ENCODE data around the gene CFDP1. TPM values are rescaled to one million over a fixed set of nuclear protein-coding genes. Genes with fewer than 3 reads are reported as not detected.
A peak's percentile ranks its signal among the peaks of the same experiment; 100 is the strongest.

Gene CFDP1
- total RNA-seq, 1 experiment from 2014 or later, result 21.2 TPM

DNA sequence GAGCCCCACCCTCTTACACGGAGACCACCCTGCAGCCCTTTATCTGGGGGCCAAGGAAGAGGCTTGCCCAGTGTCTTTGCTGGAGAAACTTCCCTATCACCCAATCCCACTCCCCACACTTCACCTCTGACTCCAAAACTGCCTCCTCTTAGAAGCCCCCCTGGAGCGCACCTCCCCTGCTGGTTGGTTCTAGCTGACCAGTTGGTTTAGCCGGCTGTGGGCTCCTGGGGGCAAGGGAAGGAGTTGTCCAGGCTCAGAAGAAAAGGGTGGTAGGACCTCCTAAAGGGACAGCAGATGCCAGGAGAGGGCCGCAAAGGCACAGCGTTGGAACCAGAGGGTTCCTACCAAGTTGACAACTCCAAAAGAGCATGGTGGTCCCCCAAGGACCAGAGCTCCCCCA is 183.9 kb downstream of the CFDP1 start:
- Histone ChIP-seq H3K4me3 (no peak overlapping the region; the same call in 1 of the 2 replicates), H3K27me3 (no peaks in the 10 kb centered on the region), H3K9me3 (no peaks in the 10 kb centered on the region), H3K36me3 (peaks cover 3% of the 10 kb centered on the region; the same call in 1 of the 2 replicates)
- DNase-seq, result no peak

DNA sequence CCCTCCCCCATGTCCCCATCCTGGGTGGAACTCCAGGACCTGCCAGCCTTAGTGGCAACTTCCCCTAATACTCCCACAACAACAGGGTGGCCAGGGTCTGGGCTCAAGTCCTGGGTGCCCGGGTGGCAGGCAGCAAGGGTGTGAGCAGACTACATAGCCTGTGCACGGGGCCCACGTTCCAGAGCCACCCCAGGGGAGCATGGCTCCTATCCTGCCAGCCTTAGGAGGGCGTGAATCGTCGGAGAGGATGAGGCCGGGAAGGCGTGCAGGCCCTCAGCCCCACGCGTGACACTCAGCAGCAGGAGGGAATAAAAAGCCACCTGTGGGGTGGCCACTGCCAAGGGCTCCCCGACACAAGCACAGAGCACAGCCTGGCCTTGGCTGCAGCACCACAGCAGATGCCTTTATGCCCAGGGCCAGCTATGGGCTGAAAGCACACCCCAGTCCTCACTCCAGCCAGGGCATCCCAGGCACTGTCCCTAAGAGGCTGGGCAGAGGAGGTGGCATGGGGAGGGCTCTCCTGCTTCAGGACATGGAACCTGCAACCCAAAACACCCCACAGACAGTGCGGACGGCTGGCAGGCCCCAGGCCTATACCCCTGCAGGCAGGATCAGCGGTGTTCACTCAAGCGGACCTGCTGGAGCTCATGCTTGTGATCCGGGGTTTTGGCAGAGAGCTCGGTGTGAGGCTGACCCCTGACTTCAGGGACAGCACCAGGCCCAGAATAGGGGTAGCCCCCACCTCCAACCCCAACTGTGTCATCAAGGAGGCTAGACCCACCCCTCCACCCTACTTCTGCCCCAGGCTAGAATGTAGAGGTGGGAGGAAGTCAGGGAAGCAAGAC is 184.5 kb downstream of the CFDP1 start:
- H3K4me3 ChIP-seq, result no peak overlapping the region
- H3K9me3 ChIP-seq, result no peaks in the 10 kb centered on the region
- DNase-seq, result no peak
- no peaks in the 10 kb centered on the region for H3K27me3 ChIP-seq
- H3K36me3 ChIP-seq, result peaks cover 5% of the 10 kb centered on the region; the same call in 1 of the 2 replicates

- Histone ChIP-seq H3K4me3 (no peak overlapping the region), H3K27me3 (no peaks in the 10 kb centered on the region), H3K36me3 (peaks cover 5% of the 10 kb centered on the region; the same call in 1 of the 2 replicates), H3K9me3 (no peaks in the 10 kb centered on the region)
- DNase-seq, result no peak
Observed at GRCh38 chr16:75248142-75248535, 185.2 kb downstream of the CFDP1 start.

DNA sequence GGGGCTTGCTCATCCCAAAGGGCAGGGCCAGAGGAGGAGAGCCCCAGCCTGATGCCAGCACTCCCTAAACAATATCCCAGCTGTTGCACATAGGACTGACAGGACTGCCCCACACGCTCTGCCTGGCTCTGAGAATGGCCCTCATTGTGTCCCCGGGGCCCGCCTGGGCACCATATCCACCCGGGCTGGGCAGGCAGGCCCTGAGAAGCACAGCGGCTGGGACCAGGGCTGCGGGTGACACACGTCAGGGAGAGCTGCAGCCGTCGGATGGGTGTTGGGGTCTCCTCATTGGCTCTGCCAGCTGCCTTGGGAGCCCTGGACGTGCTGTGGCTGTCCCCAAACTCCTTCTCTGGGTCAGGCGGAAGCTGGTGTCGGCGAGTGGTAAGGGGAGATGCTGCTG is 186.1 kb downstream of the CFDP1 start:
- H3K9me3 ChIP-seq, result no peaks in the 10 kb centered on the region
- no peak overlapping the region for H3K4me3 ChIP-seq
- peaks cover 5% of the 10 kb centered on the region; the same call in 1 of the 2 replicates for H3K36me3 ChIP-seq
- H3K27me3 ChIP-seq, result no peaks in the 10 kb centered on the region
- no peak for DNase-seq

DNA sequence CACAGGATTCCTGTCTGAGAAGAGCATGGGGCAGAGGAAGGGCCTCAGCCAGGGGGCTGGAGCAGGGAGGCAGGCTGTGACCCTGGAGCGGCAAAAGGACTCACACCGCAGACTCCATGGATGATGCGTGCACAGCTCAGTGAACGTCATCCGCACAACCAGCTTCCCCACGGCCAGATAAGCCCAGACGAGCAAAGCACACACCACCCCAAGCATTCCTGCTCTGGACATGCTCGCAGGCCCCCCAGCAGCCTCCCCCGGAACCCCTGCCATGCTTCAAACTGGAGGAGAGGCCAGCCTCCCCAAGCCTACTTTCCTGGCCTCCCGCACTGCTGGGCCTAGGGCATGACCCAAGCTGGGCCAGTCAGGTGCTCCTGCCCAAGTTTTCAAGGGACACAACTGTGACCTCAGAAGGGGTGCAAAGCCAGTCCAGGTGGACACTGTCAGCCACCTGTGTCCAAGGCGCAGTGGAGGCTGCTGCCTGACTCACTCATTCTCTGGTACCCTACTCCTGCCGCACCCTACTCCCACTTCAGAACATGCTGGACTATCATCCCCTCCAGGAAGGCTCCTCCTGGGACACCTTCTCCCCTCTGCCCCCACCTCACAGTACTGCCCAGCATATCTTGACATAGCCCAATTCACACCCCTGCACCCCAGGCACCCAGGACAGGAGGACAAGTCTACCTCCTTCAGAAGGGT is 186.6 kb downstream of the CFDP1 start:
- Histone ChIP-seq H3K9me3 (no peaks in the 10 kb centered on the region), H3K4me3 (no peak overlapping the region)
- DNase-seq, result no peak

DNA sequence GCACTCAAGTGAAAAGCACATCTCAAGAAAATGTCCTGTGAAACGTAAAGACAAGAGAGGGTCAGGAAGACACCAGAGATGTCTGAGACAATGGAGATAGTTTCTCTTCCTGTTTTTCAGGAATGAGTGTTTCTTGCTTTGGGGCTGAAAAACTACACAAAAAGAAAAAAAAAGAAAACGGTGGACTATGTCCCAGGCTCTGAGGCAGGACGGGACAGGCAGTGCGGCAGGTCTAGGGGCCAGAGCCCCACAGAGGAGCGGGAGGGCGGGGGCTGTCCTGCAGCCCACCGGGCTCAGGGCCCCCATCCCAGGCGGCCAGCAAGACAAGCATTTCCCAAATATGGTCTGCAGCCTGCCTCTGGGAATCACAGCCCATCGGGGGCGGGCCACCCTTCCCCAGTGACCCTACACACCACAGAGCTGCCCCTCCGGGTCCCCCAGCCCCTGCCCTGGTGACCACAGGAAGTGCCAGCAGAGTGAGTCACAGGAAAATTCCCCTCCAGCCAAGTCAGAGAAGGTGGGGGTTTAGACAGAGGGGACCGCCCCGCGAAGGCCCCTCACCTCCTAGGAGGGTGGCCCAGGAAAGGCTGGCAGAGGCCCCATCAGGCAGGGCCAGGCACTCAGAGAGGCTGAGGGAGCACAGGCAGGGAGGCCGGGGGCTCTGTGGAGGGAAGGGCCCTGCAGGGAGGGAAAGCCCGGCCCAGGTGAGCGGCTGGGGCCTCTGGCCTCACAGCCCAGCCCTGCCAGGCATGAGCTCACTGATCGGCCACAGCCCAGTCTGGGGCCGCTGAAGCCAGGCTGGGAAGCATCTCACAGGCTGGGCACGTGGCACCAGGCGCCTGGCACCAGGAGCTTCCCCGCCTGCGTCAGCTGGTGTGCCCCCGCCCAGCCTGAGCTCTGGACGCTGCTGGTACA is 188.2 kb downstream of the CFDP1 start:
- Histone ChIP-seq H3K36me3 (peaks cover 6% of the 10 kb centered on the region), H3K9me3 (no peaks in the 10 kb centered on the region), H3K27me3 (no peaks in the 10 kb centered on the region), H3K4me3 (no peak overlapping the region)
- peak; percentile 96 for DNase-seq

More for the DNA sequence above, 186.6 kb downstream of the CFDP1 start:
- Histone ChIP-seq H3K36me3 (peaks cover 5% of the 10 kb centered on the region; the same call in 1 of the 2 replicates), H3K27me3 (no peaks in the 10 kb centered on the region)

DNA sequence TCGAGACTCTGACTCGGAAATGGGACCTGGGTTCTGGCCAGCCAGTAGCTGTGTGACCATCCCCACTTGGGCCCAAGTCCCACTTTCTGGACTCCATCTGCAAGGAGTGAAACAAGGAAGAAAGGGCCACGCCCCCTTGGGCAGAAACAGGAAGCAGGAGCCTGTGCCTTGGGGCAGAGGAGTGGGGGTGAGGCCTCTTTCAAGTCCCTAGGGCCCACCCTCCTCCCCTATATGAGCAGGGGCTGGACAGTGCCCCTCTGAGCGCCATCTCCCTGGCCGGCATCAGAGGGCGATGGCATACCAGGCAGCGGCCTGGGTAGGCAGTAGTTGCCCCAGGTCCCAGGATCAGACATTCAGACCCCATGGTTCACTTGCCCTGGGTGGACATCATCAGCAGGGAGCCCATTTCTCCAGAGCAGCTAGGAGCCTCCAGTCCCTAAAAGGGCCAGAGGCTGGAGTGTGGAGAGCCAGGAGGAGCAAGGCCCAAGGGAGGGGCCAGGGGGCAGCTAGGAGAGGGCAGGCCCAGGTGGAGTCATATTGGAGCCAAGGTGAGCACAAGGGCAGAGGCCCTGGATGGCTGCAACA is 189.0 kb downstream of the CFDP1 start:
- no peaks in the 10 kb centered on the region for H3K27me3 ChIP-seq
- DNase-seq, result peak; percentile 65
- no peak overlapping the region for H3K4me3 ChIP-seq
- no peaks in the 10 kb centered on the region for H3K9me3 ChIP-seq
- peaks cover 8% of the 10 kb centered on the region for H3K36me3 ChIP-seq

Other genes with a start within 250 kb of the CFDP1 start
- gene CTRB2, start 226.3 kb downstream of the CFDP1 start, total RNA-seq (2014; rRNA removed; shearing (Covaris generic); ENCODE audit: low replicate concordance), result not detected in 2 replicates
- gene CTRB1, start 214.5 kb downstream of the CFDP1 start, total RNA-seq (2014; rRNA removed; shearing (Covaris generic); ENCODE audit: low replicate concordance), result not detected in 2 replicates
- gene BCAR1, start 181.9 kb downstream of the CFDP1 start, total RNA-seq (2014; rRNA removed; shearing (Covaris generic); ENCODE audit: low replicate concordance), result 52.7 and 54.6 TPM in 2 replicates
- 1.3 and 8.0 TPM in 2 replicates for gene TMEM170A, start 31.2 kb upstream of the CFDP1 start, total RNA-seq (2014; rRNA removed; shearing (Covaris generic); ENCODE audit: low replicate concordance)
- gene CHST6, start 61.9 kb upstream of the CFDP1 start, total RNA-seq (2014; rRNA removed; shearing (Covaris generic); ENCODE audit: low replicate concordance), result not detected in 2 replicates
- gene CHST5, start 102.6 kb upstream of the CFDP1 start, total RNA-seq (2014; rRNA removed; shearing (Covaris generic); ENCODE audit: low replicate concordance), result not detected in 2 replicates
- gene TMEM231, start 122.7 kb upstream of the CFDP1 start, total RNA-seq (2014; rRNA removed; shearing (Covaris generic); ENCODE audit: low replicate concordance), result 6.0 and 8.8 TPM in 2 replicates
- 17.3 and 70.4 TPM in 2 replicates for gene GABARAPL2, start 132.9 kb upstream of the CFDP1 start, total RNA-seq (2014; rRNA removed; shearing (Covaris generic); ENCODE audit: low replicate concordance)
- 12.5 and 29.6 TPM in 2 replicates for gene ADAT1, start 189.8 kb upstream of the CFDP1 start, total RNA-seq (2014; rRNA removed; shearing (Covaris generic); ENCODE audit: low replicate concordance)
- 161 and 178 TPM in 2 replicates for gene KARS1, start 214.2 kb upstream of the CFDP1 start, total RNA-seq (2014; rRNA removed; shearing (Covaris generic); ENCODE audit: low replicate concordance)
- gene TERF2IP, start 214.3 kb upstream of the CFDP1 start, total RNA-seq (2014; rRNA removed; shearing (Covaris generic); ENCODE audit: low replicate concordance), result 6.3 and 11.9 TPM in 2 replicates
- gene CPHXL2, start 243.5 kb upstream of the CFDP1 start, total RNA-seq (2014; rRNA removed; shearing (Covaris generic); ENCODE audit: low replicate concordance), result not detected in 2 replicates

All from MG63 (cell line).